ENCODE data around the gene MEIS1.

DNA sequence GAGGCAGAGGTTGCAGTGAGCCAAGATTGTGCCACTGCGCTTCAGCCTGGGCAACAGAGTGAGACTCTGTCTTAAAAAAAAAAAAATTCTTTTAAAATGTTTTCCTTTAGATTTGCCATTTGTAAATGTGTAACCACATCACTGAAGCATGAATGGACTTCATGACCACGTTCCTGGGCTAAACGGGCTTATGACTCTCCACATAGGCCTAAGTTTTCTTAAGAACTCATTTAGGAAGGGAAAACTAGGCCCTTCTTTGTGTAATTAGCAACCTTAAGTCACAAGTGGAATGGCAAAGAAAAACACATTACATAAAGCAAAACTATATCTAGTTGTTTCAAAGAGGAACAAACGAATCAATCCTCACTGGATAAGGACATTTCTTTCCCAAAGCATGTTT is 99.5 kb downstream of the MEIS1 start:
- TF ChIP-seq, protein P1, sequence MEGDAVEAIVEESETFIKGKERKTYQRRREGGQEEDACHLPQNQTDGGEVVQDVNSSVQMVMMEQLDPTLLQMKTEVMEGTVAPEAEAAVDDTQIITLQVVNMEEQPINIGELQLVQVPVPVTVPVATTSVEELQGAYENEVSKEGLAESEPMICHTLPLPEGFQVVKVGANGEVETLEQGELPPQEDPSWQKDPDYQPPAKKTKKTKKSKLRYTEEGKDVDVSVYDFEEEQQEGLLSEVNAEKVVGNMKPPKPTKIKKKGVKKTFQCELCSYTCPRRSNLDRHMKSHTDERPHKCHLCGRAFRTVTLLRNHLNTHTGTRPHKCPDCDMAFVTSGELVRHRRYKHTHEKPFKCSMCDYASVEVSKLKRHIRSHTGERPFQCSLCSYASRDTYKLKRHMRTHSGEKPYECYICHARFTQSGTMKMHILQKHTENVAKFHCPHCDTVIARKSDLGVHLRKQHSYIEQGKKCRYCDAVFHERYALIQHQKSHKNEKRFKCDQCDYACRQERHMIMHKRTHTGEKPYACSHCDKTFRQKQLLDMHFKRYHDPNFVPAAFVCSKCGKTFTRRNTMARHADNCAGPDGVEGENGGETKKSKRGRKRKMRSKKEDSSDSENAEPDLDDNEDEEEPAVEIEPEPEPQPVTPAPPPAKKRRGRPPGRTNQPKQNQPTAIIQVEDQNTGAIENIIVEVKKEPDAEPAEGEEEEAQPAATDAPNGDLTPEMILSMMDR (conservative IDR thresholded peaks at IDR 0.05; ENCODE audit: low read length), result no peak
- TF ChIP-seq EZH2phosphoT487 (IDR thresholded peaks at IDR 0.05; ENCODE audit: borderline replicate concordance, low read depth, low read length), result no peak
